Activated T-helper 1 cell treated with anti-CD3 and anti-CD28 coated beads, Interleukin-12 subunit alpha, Interleukin-12 subunit beta, Interleukin-2, Interleukin-4 antibody, amounts not matched to agents 30 ng/mL and 10 ng/mL and 1 ng/mL, durations not matched to agents 14 hours and 24 hours and 36 hours (primary cell): ENCODE results near the gene RAMP2. TPM values are rescaled to one million over a fixed set of nuclear protein-coding genes. Genes with fewer than 3 reads are reported as not detected.
"Not testable (repeated sequence)": the region's sequence is repeated elsewhere in the genome, so short reads cannot be mapped to it uniquely, and the experiment has no call there.

Experiments
- DNase-seq: peaks from one replicate; pipeline ENCODE4 v3.0.0; 2021; ENCODE audit warnings: low spot score
- H3K27ac Mint-ChIP-seq: one replicate; pipeline ENCODE4 v1.8.0; 2021; ENCODE audit warnings: mild to moderate bottlenecking, mixed read lengths
- H3K27me3 Mint-ChIP-seq: one replicate; pipeline ENCODE4 v1.8.0; 2022; ENCODE audit warnings: mild to moderate bottlenecking, moderate library complexity, mixed read lengths; ENCODE audit not compliant: insufficient read depth
- H3K36me3 Mint-ChIP-seq: one replicate; pipeline ENCODE4 v1.8.0; 2021; ENCODE audit warnings: low read depth, mixed read lengths
- H3K4me1 Mint-ChIP-seq: one replicate; pipeline ENCODE4 v1.8.0; 2021; ENCODE audit warnings: low read depth, mixed read lengths
- H3K4me3 Mint-ChIP-seq: one replicate; pipeline ENCODE4 v1.8.0; 2021; ENCODE audit warnings: mild to moderate bottlenecking, moderate library complexity, mixed read lengths
- H3K9me3 Mint-ChIP-seq: one replicate; pipeline ENCODE4 v1.8.0; 2021; ENCODE audit warnings: mixed read lengths
- intact Hi-C: fragments of 100-400 bp; cut with micrococcal nuclease; formaldehyde crosslinking; loops from one replicate; pipeline ENCODE4 v1.15.1; 2024
- total RNA-seq: library from RNA; stranded (reverse); gene quantifications from 2 replicates; pipeline ENCODE4 v1.2.3, GENCODE V29; 2022

RAMP2 gene
- not detected in 2 replicates for total RNA-seq

GRCh38 chr17:42760652-42761581 is at the start of gene RAMP2:
Gene RAMP2, plus strand, starts transcription at chr17:42761227. Its CDS starts 35 bp downstream, at chr17:42761262.
- peak within 1 kb of the TSS; percentile 54 for H3K4me3 Mint-ChIP-seq
- intact Hi-C loops: no loop called here
- peaks cover 55% of the 10 kb centered on the region for H3K27me3 Mint-ChIP-seq
- no peak within 1 kb of the TSS for H3K27ac Mint-ChIP-seq
- DNase-seq: no peak
- H3K4me1 Mint-ChIP-seq: peaks cover 6% of the 10 kb centered on the region
- no peaks in the 10 kb centered on the region for H3K36me3 Mint-ChIP-seq
- no peaks in the 10 kb centered on the region for H3K9me3 Mint-ChIP-seq

GRCh38 chr17:42720996-42721583 is 39.9 kb upstream of the RAMP2 start:
- intact Hi-C loops: loop anchor here (1.0 to 2.0 kb wide), 6 partner anchors 24 to 208 kb away; partner anchors contain the start of genes BECN1, CNTD1, COA3 and EZH1
- peak; percentile 9 for DNase-seq
- no peaks in the 10 kb centered on the region for H3K9me3 Mint-ChIP-seq

GRCh38 chr17:42723636-42724035 is 37.4 kb upstream of the RAMP2 start:
- Mint-ChIP-seq H3K27ac (no peak overlapping the region), H3K4me1 (peaks cover 5% of the 10 kb centered on the region), H3K27me3 (no peaks in the 10 kb centered on the region), H3K36me3 (peaks cover 32% of the 10 kb centered on the region), H3K4me3 (no peak overlapping the region), H3K9me3 (no peaks in the 10 kb centered on the region)
- intact Hi-C loops: no loop called here
- DNase-seq: no peak

More at GRCh38 chr17:42720996-42721583, 39.9 kb upstream of the RAMP2 start:
- H3K4me1 Mint-ChIP-seq: peaks cover 5% of the 10 kb centered on the region
- peak overlapping the region; percentile 22 for H3K27ac Mint-ChIP-seq
- no peaks in the 10 kb centered on the region for H3K27me3 Mint-ChIP-seq
- H3K4me3 Mint-ChIP-seq: no peak overlapping the region
- H3K36me3 Mint-ChIP-seq: peaks cover 46% of the 10 kb centered on the region

- intact Hi-C loops: no loop called here
- Mint-ChIP-seq H3K4me3 (no peak overlapping the region), H3K36me3 (peaks cover 31% of the 10 kb centered on the region), H3K27ac (no peak overlapping the region), H3K4me1 (peaks cover 5% of the 10 kb centered on the region), H3K9me3 (no peaks in the 10 kb centered on the region), H3K27me3 (no peaks in the 10 kb centered on the region)
- DNase-seq: no peak
Observed at GRCh38 chr17:42725143-42725542, 35.9 kb upstream of the RAMP2 start.

- Mint-ChIP-seq H3K27me3 (peaks cover 3% of the 10 kb centered on the region), H3K9me3 (no peaks in the 10 kb centered on the region), H3K4me3 (no peak overlapping the region), H3K36me3 (no peaks in the 10 kb centered on the region), H3K4me1 (peaks cover 15% of the 10 kb centered on the region), H3K27ac (no peak overlapping the region)
- no peak for DNase-seq
- intact Hi-C loops: no loop called here
Observed at GRCh38 chr17:42740699-42741098, 20.3 kb upstream of the RAMP2 start.

- H3K27ac Mint-ChIP-seq, intact Hi-C loops, H3K9me3 Mint-ChIP-seq, H3K4me3 Mint-ChIP-seq, H3K36me3 Mint-ChIP-seq, DNase-seq: not testable (repeated sequence)
- peaks cover 15% of the 10 kb centered on the region for H3K4me1 Mint-ChIP-seq
- H3K27me3 Mint-ChIP-seq: peaks cover 14% of the 10 kb centered on the region
Observed at GRCh38 chr17:42742916-42743315, 18.1 kb upstream of the RAMP2 start.

GRCh38 chr17:42743595-42744282 is 17.3 kb upstream of the RAMP2 start:
- Mint-ChIP-seq H3K36me3 (no peaks in the 10 kb centered on the region), H3K4me1 (peaks cover 15% of the 10 kb centered on the region), H3K4me3 (peak overlapping the region; percentile 91), H3K27me3 (peaks cover 16% of the 10 kb centered on the region), H3K9me3 (no peaks in the 10 kb centered on the region), H3K27ac (peak overlapping the region; percentile 80)
- DNase-seq: no peak
- intact Hi-C loops: loop anchor here (1.0 to 2.0 kb wide), 3 partner anchors 20 to 65 kb away; no protein-coding TSS in a partner anchor

GRCh38 chr17:42744283-42744805 is 16.7 kb upstream of the RAMP2 start:
- peaks cover 15% of the 10 kb centered on the region for H3K4me1 Mint-ChIP-seq
- no peaks in the 10 kb centered on the region for H3K9me3 Mint-ChIP-seq
- H3K27me3 Mint-ChIP-seq: peaks cover 20% of the 10 kb centered on the region
- H3K4me3 Mint-ChIP-seq: peak overlapping the region; percentile 91
- intact Hi-C loops: loop anchor here (1.0 to 2.0 kb wide), 3 partner anchors 19 to 66 kb away; no protein-coding TSS in a partner anchor
- no peaks in the 10 kb centered on the region for H3K36me3 Mint-ChIP-seq
- peak; percentile 62 for DNase-seq
- H3K27ac Mint-ChIP-seq: peak overlapping the region; percentile 80

- Mint-ChIP-seq H3K4me3 (peak within 1 kb of the TSS; percentile 91), H3K27me3 (peaks cover 25% of the 10 kb centered on the region), H3K9me3 (no peaks in the 10 kb centered on the region), H3K27ac (peak within 1 kb of the TSS; percentile 83), H3K4me1 (peaks cover 15% of the 10 kb centered on the region), H3K36me3 (no peaks in the 10 kb centered on the region)
- intact Hi-C loops: loop anchor here (1.0 to 2.0 kb wide), 6 partner anchors 18 to 136 kb away; partner anchors contain the start of genes BECN1, RETREG3, TUBG1 and VPS25
- DNase-seq: peak; percentile 93
Observed at GRCh38 chr17:42744806-42745617, 16.0 kb upstream of the RAMP2 start, which contains the start of gene EZH1. Gene EZH1, minus strand, starts transcription at chr17:42745040. Its CDS starts 16,099 bp downstream, at chr17:42728941.

GRCh38 chr17:42748202-42748907 is 12.7 kb upstream of the RAMP2 start:
- Mint-ChIP-seq H3K4me3 (no peak overlapping the region), H3K27ac (no peak overlapping the region), H3K9me3 (no peaks in the 10 kb centered on the region), H3K4me1 (peaks cover 15% of the 10 kb centered on the region), H3K27me3 (peaks cover 43% of the 10 kb centered on the region), H3K36me3 (no peaks in the 10 kb centered on the region)
- intact Hi-C loops: no loop called here
- DNase-seq: no peak
